Left ventricle myocardium superior (tissue), 1 donor: ENCODE data around the gene LUM. TPM values are rescaled to one million over a fixed set of nuclear protein-coding genes. Genes with fewer than 3 reads are reported as not detected.

ENCODE experiments used
- total RNA-seq: library from RNA; stranded (reverse); fragmentation: NEBNext Ultra II Directional; extraction: Animal tissue kit (Norgen Biotek cat#: 25700); gene quantifications from one replicate; pipeline ENCODE4 v1.2.1, GENCODE V29; 2021
- donor health status: DM: no; HTN: yes; CAD: no; lungs with severe emphysema.

The LUM gene
- total RNA-seq, 1 donor from 2014 or later = 52.0 TPM

Other genes starting within 250 kb of the LUM start
- gene CCER1, start 156.3 kb downstream of the LUM start, total RNA-seq = not detected
- gene EPYC, start 106.5 kb downstream of the LUM start, total RNA-seq = not detected
- gene KERA, start 53.5 kb downstream of the LUM start, total RNA-seq = not detected
- 741 TPM for gene DCN, start 71.3 kb upstream of the LUM start, total RNA-seq